GOT3 (cell line): Measurements from ENCODE around the gene UBA1.

Source experiments
- DNase-seq: peaks from one replicate; lab custom pipeline; 2025; ENCODE audit warnings: mixed read lengths; lab: John Stamatoyannopoulos, UW

The UBA1 gene

GRCh38 chrX:47212381-47213293 lies 19.0 kb downstream of the UBA1 start:
- no peak for DNase-seq

DNA sequence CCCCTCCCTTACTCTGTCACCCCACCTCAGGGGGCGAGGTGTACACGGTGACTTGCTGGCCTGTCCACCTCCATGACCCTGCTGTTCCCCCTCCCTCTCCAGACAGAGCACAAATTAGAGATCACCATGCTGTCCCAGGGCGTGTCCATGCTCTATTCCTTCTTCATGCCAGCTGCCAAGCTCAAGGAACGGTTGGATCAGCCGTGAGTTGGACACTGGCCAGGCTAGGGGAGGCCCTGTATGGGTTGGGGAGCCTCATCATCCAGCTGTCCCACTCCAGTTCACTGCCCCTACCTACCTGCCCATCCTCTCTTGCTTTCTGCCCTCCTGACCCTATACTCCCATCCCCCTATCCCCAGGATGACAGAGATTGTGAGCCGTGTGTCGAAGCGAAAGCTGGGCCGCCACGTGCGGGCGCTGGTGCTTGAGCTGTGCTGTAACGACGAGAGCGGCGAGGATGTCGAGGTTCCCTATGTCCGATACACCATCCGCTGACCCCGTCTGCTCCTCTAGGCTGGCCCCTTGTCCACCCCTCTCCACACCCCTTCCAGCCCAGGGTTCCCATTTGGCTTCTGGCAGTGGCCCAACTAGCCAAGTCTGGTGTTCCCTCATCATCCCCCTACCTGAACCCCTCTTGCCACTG lies 20.9 kb downstream of the UBA1 start:
- no peak for DNase-seq

DNA sequence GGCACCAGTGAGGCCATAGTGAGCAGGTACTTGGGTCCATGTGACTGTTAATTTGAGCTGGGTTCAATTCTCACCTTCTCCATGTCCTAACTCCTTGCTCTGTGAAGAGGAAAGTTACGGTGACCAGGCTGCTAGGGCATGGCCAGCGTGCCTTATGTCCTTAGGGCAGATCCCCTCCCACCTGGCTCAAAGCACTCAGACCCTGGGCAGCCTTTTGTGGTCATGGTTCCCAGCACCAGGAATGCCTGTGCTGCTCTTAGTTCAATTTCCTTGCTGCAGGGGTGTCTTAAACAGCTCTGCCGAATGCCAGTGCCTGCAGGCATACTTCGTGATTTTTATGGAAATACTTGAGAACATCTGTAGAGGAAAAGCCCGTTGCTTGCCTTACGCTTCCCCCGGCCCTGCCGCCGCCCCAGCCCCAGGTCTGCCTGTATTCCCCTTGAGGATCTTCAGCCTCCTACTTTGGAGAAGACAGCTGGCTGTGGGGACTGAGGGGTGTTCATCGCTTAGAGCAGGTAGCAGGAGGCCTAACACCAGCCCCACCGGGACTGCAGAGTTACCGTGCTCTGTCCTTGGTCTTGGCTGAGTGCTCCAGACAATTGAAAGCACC lies 21.8 kb downstream of the UBA1 start:
- DNase-seq, result no peak

- no peak for DNase-seq
Measured at GRCh38 chrX:47216393-47216925, 22.8 kb downstream of the UBA1 start.

GRCh38 chrX:47217121-47217851 lies 23.7 kb downstream of the UBA1 start:
- DNase-seq, result no peak

DNA sequence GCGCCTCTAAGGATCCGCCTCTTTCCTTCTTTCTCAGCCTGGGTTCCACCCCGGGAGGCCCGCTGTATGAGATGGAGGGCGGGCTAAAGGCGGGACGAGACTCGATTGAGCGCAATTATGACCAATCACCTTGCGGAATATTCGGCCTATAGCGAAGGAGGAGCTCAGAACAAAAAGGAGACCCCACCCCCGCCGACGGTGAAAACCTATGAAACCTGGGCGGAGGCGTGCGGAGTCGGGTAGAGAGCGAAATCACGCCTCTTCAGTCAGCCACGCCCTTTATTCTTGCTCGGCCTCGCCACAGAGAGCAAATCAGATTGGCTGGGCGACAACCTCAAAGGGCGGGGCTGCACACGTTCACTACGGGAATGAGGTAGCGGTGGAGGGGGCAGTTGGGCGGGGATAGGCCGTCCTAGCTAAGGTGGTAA lies 24.2 kb downstream of the UBA1 start:
- peak; percentile 85 for DNase-seq

DNA sequence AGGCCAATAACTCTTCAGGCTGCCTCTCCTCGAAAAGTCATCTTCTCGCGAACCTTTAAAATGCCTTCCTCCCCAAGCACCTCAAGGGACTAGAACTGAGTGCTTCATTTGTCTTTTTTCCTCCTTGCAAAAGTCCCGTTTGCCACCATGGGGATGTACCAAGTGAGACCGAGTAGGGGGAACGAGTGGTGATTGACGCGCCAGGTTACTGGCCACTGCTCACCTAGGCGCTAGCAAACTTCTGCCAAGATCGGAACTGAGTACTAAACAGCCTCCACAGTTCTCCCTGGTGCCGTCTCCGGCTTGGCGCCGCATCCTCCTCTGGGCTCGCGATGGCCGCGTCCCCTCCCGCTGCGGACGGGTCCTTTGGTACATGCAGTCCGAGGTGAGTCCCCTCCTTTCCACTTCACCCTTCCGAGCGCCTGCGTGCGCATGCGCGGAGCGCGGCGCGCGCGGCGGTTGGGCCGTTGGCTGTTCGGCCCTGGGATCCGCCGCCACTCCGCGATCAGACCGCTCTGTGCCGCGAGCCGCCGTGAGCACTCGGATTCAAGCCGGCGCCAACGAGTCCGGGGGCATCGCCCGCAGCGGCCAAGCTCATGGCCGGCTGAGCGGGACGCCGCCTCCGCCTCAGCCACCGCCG lies 24.8 kb downstream of the UBA1 start, which contains the start of gene CDK16:
TSS of gene CDK16 (plus strand) at position 402 of the 640 bp plus-strand sequence. CDS start 4,877 bp downstream, outside the sequence.
- DNase-seq, result peak; percentile 44

DNA sequence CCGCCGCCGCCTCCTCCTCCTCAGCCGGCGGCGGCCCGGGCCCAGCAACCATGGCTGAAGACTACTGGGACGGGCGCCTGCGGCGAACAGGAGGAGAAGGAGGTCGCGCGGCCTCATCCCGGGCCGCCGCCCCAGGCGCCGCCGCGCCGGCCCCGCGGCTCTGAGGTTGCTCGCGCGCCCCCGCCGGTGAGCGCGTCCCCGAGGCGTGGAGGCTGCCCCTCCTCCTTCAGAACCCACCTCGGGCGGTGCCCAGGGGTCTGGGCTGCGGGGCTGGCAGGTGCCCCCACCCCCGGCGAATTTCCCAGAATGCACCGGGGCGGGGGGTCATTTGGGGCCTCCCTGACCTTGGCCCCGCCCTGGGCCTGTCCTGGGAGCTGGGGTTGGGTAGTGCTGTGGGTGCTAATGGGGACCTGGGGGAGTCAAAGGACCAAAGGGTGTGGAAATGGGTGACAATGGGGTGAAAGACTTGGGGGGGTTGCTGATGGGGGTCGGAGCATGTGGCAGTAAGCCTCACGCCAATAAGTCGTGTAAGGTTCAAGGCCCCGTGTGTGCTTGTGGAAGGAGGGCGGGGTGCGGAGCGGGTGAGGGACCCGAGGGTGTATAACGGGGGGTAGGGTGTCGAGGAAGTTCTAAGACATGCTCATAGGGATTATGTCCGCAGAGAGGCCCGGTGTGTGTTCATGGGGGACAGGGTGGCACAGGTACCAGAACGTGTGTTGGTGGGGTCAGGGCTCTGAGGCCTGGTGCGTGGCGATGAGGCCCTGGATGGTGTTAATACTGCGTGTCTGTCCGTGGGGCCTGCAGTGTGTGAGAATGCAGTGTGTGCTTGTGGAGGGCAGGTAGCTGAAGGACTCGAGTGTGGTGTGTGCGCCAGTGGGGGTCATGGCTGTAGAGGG lies 25.5 kb downstream of the UBA1 start:
- no peak for DNase-seq

GRCh38 chrX:47221756-47222155 lies 28.1 kb downstream of the UBA1 start:
- DNase-seq, result no peak

- DNase-seq, result no peak
Measured at GRCh38 chrX:47222751-47223350, 29.2 kb downstream of the UBA1 start.

DNA sequence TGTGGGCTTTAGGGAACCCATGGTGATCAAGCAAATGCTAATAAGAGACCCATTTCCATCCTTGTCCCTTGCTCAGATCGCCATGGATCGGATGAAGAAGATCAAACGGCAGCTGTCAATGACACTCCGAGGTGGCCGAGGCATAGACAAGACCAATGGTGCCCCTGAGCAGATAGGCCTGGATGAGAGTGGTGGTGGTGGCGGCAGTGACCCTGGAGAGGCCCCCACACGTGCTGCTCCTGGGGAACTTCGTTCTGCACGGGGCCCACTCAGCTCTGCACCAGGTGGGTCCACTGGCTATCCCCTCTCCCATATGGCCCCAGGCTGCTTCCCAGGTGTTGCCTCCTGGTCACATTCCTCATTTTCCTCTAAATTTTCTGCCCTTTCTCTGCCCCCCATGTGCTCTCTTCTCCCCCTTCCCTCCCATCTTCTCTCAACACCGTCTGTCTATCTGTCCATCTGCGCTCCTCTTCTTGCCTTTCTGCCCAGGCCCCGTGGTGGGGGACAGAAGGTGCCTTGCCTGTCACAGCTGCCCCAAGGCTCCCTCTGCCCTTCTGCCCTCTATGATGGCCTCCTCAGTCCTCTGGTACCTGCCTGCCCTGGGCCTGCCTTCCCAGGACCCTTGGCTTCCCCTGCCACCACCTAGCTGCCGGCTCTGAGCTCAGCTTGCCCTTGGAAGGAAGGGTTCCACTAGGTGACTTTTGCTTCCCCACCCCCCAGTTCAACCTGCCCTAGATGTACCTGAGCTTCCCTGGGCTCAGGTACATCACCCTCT lies 30.0 kb downstream of the UBA1 start:
- DNase-seq, result no peak

DNA sequence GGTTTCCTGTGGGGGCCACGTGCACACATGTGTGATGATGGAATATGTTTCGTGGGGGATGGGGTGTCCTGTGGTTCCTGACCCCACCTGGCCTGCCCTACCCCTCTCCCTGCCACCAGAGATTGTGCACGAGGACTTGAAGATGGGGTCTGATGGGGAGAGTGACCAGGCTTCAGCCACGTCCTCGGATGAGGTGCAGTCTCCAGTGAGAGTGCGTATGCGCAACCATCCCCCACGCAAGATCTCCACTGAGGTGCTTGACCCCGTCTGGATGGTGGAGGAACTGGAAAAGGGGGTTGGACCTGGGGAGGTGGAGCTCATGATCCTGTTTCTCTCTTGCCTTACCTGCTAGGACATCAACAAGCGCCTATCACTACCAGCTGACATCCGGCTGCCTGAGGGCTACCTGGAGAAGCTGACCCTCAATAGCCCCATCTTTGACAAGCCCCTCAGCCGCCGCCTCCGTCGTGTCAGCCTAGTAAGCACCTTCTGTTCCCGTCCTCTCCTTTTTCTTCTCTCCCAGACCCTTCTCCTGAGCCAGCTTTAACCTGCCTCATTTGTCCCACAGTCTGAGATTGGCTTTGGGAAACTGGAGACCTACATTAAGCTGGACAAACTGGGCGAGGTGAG lies 30.8 kb downstream of the UBA1 start:
- DNase-seq, result no peak

- no peak for DNase-seq
Measured at GRCh38 chrX:47224896-47225290, 31.3 kb downstream of the UBA1 start.

- DNase-seq, result no peak
Measured at GRCh38 chrX:47226071-47226470, 32.4 kb downstream of the UBA1 start.

DNA sequence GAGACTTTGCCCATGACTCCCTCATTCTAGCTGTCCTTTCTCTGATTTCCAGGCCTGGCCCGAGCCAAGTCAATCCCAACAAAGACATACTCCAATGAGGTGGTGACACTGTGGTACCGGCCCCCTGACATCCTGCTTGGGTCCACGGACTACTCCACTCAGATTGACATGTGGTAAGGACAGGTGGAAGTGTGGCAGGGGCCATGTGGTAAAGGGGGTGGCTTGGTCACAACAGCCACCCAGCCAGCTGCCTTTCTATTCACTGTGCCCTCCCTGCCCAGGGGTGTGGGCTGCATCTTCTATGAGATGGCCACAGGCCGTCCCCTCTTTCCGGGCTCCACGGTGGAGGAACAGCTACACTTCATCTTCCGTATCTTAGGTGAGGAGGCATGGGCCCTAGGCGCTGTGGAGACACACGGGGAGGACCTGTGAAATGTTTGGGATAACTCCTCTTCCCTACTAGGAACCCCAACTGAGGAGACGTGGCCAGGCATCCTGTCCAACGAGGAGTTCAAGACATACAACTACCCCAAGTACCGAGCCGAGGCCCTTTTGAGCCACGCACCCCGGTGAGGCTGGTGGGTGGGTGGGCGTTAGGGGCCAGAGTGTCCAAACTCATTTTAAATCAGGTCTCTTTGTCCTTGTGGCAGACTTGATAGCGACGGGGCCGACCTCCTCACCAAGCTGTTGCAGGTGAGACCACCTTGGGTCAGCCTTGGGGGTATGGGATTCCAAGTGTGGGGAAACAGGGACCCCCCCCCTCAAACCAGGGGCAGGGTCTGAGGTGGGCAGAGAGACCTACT lies 33.1 kb downstream of the UBA1 start:
- DNase-seq, result no peak

DNA sequence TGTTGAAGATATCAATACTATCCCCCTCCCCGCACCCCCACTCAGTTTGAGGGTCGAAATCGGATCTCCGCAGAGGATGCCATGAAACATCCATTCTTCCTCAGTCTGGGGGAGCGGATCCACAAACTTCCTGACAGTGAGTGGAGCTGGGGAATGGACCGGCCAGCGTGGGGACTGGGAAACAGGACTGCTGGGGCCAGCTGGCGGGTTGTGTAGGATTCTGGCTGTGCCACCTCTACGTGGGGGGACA lies 33.6 kb downstream of the UBA1 start:
- DNase-seq, result no peak

DNA sequence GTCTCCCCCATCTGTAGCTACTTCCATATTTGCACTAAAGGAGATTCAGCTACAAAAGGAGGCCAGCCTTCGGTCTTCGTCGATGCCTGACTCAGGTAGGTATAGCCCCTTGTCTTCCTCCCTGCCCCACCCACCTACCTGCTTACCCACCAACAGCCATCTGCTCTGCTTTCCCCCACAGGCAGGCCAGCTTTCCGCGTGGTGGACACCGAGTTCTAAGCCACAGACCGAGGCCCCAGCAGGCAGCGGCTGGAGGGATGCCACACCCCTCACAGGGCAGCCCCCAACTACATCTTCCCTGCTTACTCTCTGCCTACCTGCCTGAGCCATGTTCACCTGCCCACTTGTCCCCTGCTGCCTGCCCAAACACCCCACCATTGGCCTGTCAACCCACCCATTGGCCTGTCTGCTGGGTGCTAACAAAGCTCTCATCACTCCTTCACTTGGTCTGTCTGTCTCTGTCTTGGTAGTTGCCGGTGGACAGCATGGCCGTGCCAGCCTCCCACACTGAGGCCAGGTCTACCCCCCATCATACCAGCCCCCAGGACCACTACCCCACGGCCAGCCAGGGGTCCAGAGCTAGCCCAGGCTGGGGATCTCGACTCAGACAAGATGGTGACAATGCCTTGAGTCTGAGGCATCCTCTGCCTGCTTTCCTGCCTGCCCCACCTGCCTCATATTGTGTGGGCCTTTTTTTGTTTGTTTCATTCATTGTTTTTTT lies 35.1 kb downstream of the UBA1 start:
- DNase-seq, result no peak
